Aorta (tissue), 5 donors: ENCODE results near the gene DYRK3. TPM values are rescaled to one million over a fixed set of nuclear protein-coding genes. Genes with fewer than 3 reads are reported as not detected.

Experiments used
- ATAC-seq: fragments of 200-7000 bp; cut with Tn5 transposase; one replicate; pipeline ENCODE4 v1.9.1; 2022; ENCODE audit warnings: moderate library complexity; ENCODE audit not compliant: low FRiP score
- DNase-seq, 2 donors: peaks; one replicate each; pipeline ENCODE4 v3.0.0-alpha.2; 2020
- H3K27ac ChIP-seq, 2 donors: one replicate each; pipeline ENCODE4 v1.5.1; 2013; ENCODE audit warnings: low read length in 2 of 2, mild to moderate bottlenecking in 2 of 2, moderate library complexity in 2 of 2, control low read depth in 1 of 2, inconsistent platforms in 1 of 2, low read depth in 1 of 2
- H3K27me3 ChIP-seq, 2 donors: one replicate each; pipeline ENCODE4 v1.6.1; 2013; ENCODE audit warnings: control low read depth in 1 of 2, low read length in 1 of 2, mild to moderate bottlenecking in 1 of 2, moderate library complexity in 1 of 2; ENCODE audit not compliant: insufficient read depth in 2 of 2, control insufficient read depth in 1 of 2
- H3K36me3 ChIP-seq, 2 donors: one replicate each; pipeline ENCODE4 v1.6.1; 2013; ENCODE audit warnings: control low read depth in 1 of 2, low read length in 1 of 2, mild to moderate bottlenecking in 1 of 2; ENCODE audit not compliant: insufficient read depth in 2 of 2, control insufficient read depth in 1 of 2
- H3K4me1 ChIP-seq, 2 donors: one replicate each; pipeline ENCODE4 v1.6.1; 2013; ENCODE audit warnings: low read length in 2 of 2, control low read depth in 1 of 2, mild to moderate bottlenecking in 1 of 2, moderate library complexity in 1 of 2; ENCODE audit not compliant: insufficient read depth in 2 of 2, control insufficient read depth in 1 of 2
- H3K4me3 ChIP-seq, 2 donors: one replicate each; pipeline ENCODE4 v1.5.1; 2013; ENCODE audit warnings: low read length in 2 of 2, control low read depth in 1 of 2, mild to moderate bottlenecking in 1 of 2
- H3K9me3 ChIP-seq: one replicate; pipeline ENCODE4 v1.6.1; 2013; ENCODE audit warnings: mild to moderate bottlenecking, low read length; ENCODE audit not compliant: control insufficient read depth
- WGBS, 2 donors: extraction: QIAGEN DNeasy Blood & Tissue Kit; methylation state at CpG; one replicate each; pipeline ENCODE4 v1.1.7; 2013; 5-methylcytosine and 5-hydroxymethylcytosine counted together
- intact Hi-C, 2 donors: fragments of 100-400 bp; cut with DNase I; formaldehyde crosslinking; loops; one replicate each; pipeline versions ENCODE4 v1.14.2 to v1.15.0; 2022
- polyA plus RNA-seq, 2 donors: library from polyadenylated mRNA; stranded (reverse); fragments of 200-250 nt; gene quantifications; one replicate each; pipeline ENCODE4 v1.2.3, GENCODE V29; 2013
- total RNA-seq, 2 donors: library from RNA; stranded (reverse); fragmentation: NEBNext Ultra II Directional; extraction: Animal tissue kit (Norgen Biotek cat#: 25700); gene quantifications; one replicate each; pipeline ENCODE4 v1.2.1, GENCODE V29; 2021
- donor health status: healthy with polysubstance abuse.
- donor health status: Bipolar disorder and iron deficiency.
- donor health status: DM: no; HTN: no; CAD: no.
- donor health status: DM: no; HTN: no; CAD: no.
- donor health status: DM: yes; HTN: yes; CAD: no.

The DYRK3 gene
- total and polyA plus RNA-seq, 4 donors, result 2.8 to 10.7 (median 6.2) TPM

DNA sequence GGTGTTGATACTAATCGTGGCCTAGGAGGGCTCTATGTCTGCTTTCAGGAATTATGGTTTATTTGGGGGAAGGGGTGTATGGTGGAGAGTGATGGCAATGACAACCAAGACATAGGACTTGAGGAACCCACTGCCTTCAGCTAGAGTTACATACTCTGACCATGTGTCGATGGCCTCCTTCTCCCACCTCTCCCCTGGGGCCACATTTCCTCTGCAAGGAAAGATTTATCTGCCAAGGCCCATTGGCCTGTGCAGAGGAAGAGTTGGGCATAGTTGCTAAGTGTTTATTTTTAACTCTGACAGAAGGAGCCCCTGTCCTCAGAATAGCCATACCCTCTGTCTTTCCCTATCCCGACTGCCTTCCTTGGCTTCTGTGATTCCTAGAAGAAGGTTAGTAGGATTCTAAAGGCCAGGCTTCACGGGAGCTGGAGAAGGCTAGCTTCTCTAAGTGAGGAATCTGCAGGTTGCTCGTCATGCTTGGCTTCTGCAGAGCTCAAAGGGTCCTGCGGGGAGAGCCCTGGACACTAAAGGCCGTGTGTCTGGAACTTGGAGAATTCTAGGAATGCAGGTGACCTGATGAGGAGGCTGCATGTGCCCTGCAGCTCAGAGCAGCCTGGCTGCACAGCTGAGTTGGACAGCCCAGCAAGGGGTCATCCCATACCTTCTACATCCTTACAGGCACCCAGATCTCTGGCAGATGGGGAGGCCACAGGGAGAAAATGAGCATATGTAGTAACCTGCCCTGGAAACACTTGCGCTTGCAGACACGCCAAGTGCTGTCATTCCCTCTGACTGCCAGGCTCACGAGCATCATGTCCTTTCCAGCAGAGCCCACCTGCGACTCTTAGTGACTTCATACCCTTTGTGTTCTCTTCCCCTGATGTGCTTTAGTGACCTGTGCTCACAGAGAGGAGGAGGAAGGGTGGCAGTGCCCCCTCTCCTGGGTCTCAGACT lies 59.1 kb downstream of the DYRK3 start:
- ATAC-seq, result no peak
- DNase-seq, result no peak
- peak overlapping the region; percentile 17 to 74 for H3K27ac ChIP-seq
- no peaks in the 10 kb centered on the region for H3K27me3 ChIP-seq
- no peaks in the 10 kb centered on the region for H3K36me3 ChIP-seq
- peaks cover 13 to 18% of the 10 kb centered on the region in 2 donors for H3K4me1 ChIP-seq
- H3K4me3 ChIP-seq, result no peak overlapping the region
- no peaks in the 10 kb centered on the region for H3K9me3 ChIP-seq
- intact Hi-C loops, result no loop called here
- WGBS, 2 donors, result 46 to 47% methylated on average over 11 of the region's 11 CpGs

DNA sequence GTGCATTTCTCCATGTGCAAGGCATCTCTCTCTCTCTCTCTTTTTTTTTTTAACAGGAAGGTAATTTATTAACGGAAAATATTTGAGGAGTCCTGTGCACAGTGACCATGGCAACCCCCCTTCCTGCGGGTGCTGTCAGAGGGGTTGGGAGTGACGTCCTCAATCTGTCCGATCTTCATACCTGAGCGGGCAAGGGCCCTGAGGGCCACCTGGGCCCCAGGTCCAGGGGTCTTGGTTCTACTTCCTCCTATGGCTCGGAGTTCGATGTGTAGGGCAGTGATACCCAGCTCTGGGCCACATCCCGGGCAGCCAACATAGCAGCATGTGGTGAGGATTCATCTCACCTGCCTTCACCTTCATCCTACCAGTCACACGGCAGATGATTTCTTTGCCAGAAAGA lies 60.4 kb downstream of the DYRK3 start:
- DNase-seq (no peak), ATAC-seq (no peak)
- H3K27ac ChIP-seq, result no peak overlapping the region
- WGBS, 2 donors, result 86 to 89% methylated on average over 9 of the region's 9 CpGs
- H3K4me3 ChIP-seq, result no peak overlapping the region
- intact Hi-C loops, result no loop called here
- H3K27me3 ChIP-seq, result no peaks in the 10 kb centered on the region
- H3K9me3 ChIP-seq, result no peaks in the 10 kb centered on the region
- H3K4me1 ChIP-seq, result peaks cover 10 to 21% of the 10 kb centered on the region in 2 donors
- H3K36me3 ChIP-seq, result no peaks in the 10 kb centered on the region

DNA sequence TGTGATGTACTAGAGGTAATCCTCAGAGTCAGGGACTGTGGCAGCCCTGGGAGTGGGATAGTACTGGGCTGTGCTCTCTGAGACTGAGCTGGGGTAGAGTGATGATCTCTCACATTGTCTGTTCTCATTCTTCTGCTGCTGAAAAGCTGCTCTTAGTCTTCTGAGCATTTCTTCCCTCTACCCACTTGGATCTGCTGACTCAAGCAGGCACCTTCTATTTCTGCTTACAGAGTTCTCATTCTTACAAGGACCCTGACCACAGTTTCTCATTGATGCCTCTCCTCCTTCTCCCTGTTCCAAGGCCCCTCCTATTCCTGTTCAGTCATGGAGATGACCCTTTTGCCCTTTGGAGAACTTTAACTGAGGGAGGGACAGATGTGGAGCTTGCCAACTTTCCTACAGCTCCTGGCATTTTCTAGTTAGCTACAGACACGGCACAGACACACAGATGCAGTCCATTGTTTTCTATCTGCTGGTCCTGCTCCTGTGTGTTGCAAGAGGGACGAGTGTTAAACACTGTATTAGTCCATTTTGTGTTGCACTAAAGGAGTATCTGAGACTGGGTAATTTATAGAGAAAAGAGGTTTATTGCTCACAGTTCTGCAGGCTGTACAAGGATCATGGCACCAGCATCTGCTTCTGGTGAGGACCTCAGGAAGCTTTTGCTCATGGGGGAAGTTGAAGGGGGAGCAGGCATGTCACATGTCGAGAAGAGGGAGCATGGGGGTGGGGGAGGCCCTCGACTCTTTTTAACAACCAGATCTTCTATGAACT lies 61.7 kb downstream of the DYRK3 start:
- peaks cover 6 to 17% of the 10 kb centered on the region in 2 donors for H3K4me1 ChIP-seq
- ATAC-seq (no peak), DNase-seq (no peak)
- no peak overlapping the region for H3K4me3 ChIP-seq
- 75 to 76% methylated on average over 4 of the region's 4 CpGs for WGBS, 2 donors
- H3K9me3 ChIP-seq, result no peaks in the 10 kb centered on the region
- no peaks in the 10 kb centered on the region for H3K36me3 ChIP-seq
- H3K27me3 ChIP-seq, result no peaks in the 10 kb centered on the region
- intact Hi-C loops, result no loop called here
- H3K27ac ChIP-seq, result no peak overlapping the region

- no peak for ATAC-seq
- DNase-seq, result no peak
- Histone ChIP-seq H3K9me3 (no peaks in the 10 kb centered on the region), H3K27me3 (no peaks in the 10 kb centered on the region), H3K36me3 (no peaks in the 10 kb centered on the region), H3K27ac (no peak overlapping the region), H3K4me3 (no peak overlapping the region), H3K4me1 (peaks cover 6 to 13% of the 10 kb centered on the region in 2 donors)
- 93 to 95% methylated on average over 2 of the region's 2 CpGs for WGBS, 2 donors
- intact Hi-C loops, result no loop called here
Observed at GRCh38 chr1:206698011-206698410, 62.7 kb downstream of the DYRK3 start.

Other genes with a start within 250 kb of the DYRK3 start
- gene IKBKE, start 165.1 kb upstream of the DYRK3 start, total RNA-seq, result 10 to 100 TPM in 1 of 2 donors, 1 to 10 TPM in 1; 5.9 to 10.3 TPM
- gene IKBKE, start 165.1 kb upstream of the DYRK3 start, polyA plus RNA-seq, result 1 to 10 TPM; 4.3 to 4.5 TPM
- 10 to 100 TPM; 14.8 to 18.2 TPM for gene RASSF5, start 128.0 kb upstream of the DYRK3 start, total RNA-seq
- 1 to 10 TPM; 2.1 to 5.1 TPM for gene RASSF5, start 128.0 kb upstream of the DYRK3 start, polyA plus RNA-seq
- 10 to 100 TPM; 29.6 to 46.5 TPM for gene EIF2D, start 23.1 kb upstream of the DYRK3 start, total RNA-seq
- 10 to 100 TPM; 26.2 to 48.3 TPM for gene EIF2D, start 23.1 kb upstream of the DYRK3 start, polyA plus RNA-seq
- 100 to 1,000 TPM in 1 of 2 donors, 10 to 100 TPM in 1; 81.3 to 117 TPM for gene MAPKAPK2, start 49.4 kb downstream of the DYRK3 start, total RNA-seq
- 10 to 100 TPM; 40.2 to 54.1 TPM for gene MAPKAPK2, start 49.4 kb downstream of the DYRK3 start, polyA plus RNA-seq
- not detected for gene IL19, start 135.2 kb downstream of the DYRK3 start, total RNA-seq
- not detected for gene IL19, start 135.2 kb downstream of the DYRK3 start, polyA plus RNA-seq
- gene IL10, start 137.0 kb downstream of the DYRK3 start, total RNA-seq, result 10 to 100 TPM in 1 of 2 donors, 1 to 10 TPM in 1; 2.7 to 12.6 TPM
- gene IL10, start 137.0 kb downstream of the DYRK3 start, polyA plus RNA-seq, result 1 to 10 TPM; 3.0 to 4.3 TPM
- gene IL20, start 230.1 kb downstream of the DYRK3 start, total RNA-seq, result not detected
- gene IL20, start 230.1 kb downstream of the DYRK3 start, polyA plus RNA-seq, result not detected